RWPE1 (cell line): ENCODE measurements around the gene SMIM33.
"Not testable (repeated sequence)": the region's sequence is repeated elsewhere in the genome, so short reads cannot be mapped to it uniquely, and the experiment has no call there.

ENCODE experiments used
- CTCF ChIA-PET: fragments of 350-600 bp; sonication (Branson Sonifier 250); formaldehyde crosslinking; extraction: SDS; loops from one replicate; lab custom pipeline; 2021; lab: Yijun Ruan, JAX
- POLR2A ChIA-PET: fragments of 400-600 bp; formaldehyde crosslinking; extraction: SDS; loops from one replicate; lab custom pipeline; 2020; ENCODE audit warnings: antibody characterized with exemption; ENCODE audit not compliant: low non-redundant PET; lab: Yijun Ruan, JAX
- DNase-seq: peaks from one replicate; pipeline ENCODE4 v3.0.0; 2012; ENCODE audit warnings: low spot score
- H3K27ac ChIP-seq: fragments of 450-650 bp; 2 replicates; pipeline ENCODE4 v1.5.1; 2017
- TF ChIP-seq, protein P1 (sequence below): fragments of 450-650 bp; conservative IDR thresholded peaks from 2 replicates; pipeline ENCODE4 v1.5.1; 2017; ENCODE audit warnings: low read depth, mild to moderate bottlenecking

SMIM33 gene

DNA sequence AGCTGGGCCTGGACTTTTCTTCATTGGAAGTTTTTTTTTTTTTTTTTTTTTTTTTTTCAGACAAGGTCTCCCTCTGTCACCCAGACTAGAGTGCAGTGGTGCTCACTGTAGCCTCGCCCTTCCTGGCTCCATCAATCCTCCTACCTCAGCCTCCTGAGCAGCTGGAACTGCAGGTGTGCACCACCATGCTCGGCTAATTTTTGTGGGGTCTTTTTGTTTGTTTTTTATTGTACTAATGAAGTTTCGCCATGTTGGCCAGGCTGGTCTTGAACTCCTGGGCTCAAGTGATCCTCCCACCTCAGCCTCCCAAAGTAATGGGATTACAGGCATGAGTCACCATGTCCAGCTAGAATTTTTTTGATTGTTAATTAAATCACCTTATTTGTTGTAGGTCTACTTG lies 35.1 kb upstream of the SMIM33 start:
- CTCF ChIA-PET, result interaction anchor here (1.2 to 1.4 kb wide), 2 partner anchors 13 to 78 kb away, joined by 4 to 6 read pairs; no protein-coding TSS in a partner anchor
- H3K27ac ChIP-seq, result no peak overlapping the region
- DNase-seq, result no peak
- POLR2A ChIA-PET, result interaction anchor here (0.6 kb wide), 1 partner anchor 117 kb away, joined by 3 read pairs; no protein-coding TSS in a partner anchor
- TF ChIP-seq, protein P1, sequence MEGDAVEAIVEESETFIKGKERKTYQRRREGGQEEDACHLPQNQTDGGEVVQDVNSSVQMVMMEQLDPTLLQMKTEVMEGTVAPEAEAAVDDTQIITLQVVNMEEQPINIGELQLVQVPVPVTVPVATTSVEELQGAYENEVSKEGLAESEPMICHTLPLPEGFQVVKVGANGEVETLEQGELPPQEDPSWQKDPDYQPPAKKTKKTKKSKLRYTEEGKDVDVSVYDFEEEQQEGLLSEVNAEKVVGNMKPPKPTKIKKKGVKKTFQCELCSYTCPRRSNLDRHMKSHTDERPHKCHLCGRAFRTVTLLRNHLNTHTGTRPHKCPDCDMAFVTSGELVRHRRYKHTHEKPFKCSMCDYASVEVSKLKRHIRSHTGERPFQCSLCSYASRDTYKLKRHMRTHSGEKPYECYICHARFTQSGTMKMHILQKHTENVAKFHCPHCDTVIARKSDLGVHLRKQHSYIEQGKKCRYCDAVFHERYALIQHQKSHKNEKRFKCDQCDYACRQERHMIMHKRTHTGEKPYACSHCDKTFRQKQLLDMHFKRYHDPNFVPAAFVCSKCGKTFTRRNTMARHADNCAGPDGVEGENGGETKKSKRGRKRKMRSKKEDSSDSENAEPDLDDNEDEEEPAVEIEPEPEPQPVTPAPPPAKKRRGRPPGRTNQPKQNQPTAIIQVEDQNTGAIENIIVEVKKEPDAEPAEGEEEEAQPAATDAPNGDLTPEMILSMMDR, result no peak

DNA sequence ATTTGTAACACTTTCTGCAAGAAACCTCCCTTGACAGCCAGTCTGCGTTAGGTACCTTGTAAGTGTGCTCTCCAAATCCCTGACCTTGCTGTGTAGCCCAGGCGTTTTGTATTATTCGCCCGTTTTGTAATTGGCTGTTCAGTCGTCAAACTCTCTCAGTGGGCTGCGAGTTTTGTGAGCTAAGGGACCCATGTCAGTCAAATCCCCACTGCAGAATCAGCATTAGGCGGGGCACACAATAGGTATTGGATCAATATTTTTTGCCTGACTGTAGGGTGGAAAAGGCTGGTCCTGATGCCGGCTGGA lies 32.1 kb upstream of the SMIM33 start:
- H3K27ac ChIP-seq, result peak overlapping the region; percentile 87
- TF ChIP-seq, protein P1, result no peak
- POLR2A ChIA-PET, result interaction anchor here (1.3 kb wide), 1 partner anchor 43 kb away, joined by 5 read pairs; the partner anchor contains the start of gene STING1
- no peak for DNase-seq
- CTCF ChIA-PET, result interaction anchor here (0.7 kb wide), 2 partner anchors 83 to 596 kb away, joined by 3 to 4 read pairs; no protein-coding TSS in a partner anchor

DNA sequence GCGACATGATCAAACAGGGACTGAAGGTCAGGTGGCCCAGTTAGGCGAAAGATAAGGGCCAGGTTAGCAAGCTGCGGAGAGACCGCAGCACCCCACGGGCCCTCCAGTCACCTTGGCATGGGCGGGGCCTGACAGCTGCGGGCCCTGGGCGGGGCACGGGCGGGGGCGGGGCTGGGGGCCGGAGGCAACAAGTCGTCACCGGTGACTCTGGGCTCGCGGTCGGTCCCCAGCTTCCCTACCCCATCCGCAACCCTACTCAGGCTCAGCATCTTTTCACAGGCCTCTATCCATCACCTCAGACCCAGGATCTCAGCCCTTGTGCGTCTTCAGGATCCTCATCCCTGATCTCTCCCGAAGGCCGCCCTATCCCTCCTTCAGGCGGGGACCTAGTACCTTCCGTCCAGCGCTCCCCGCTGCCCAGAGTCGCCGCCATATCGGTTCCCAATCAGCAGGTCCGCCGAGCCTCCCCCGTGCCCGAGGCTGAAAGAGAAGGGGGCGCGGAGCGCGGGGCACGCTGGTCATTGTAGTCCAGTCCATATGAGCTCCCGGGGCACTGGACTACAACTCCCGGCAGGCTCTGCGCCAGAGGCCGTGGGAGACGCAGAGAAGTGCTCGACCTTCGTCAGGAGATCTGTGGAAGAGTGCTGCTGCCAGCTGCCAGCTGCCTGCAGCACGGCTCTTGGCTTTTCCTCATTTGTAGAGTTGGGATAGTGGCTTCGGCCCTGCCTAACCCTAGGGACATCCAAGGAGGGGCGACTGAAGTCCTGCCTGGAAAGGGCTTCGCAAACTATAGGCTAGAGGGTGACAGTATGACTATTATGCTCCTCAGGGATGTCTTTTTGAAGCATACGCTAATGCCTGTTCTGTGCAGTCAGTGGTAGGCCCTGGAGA lies 31.5 kb upstream of the SMIM33 start, which contains the start of gene DNAJC18:
Gene DNAJC18, minus strand, starts transcription at position 513 of the 891 bp plus-strand sequence. Its CDS starts 80 bp downstream, at position 433.
- TF ChIP-seq, protein P1, result no peak
- DNase-seq, result peak; percentile 98
- H3K27ac ChIP-seq, result peak within 1 kb of the TSS; percentile 87
- ChIA-PET CTCF (interaction anchor here (0.7 kb wide), 3 partner anchors 78 to 595 kb away, joined by 3 to 6 read pairs (median 4); no protein-coding TSS in a partner anchor), POLR2A (interaction anchor here (1.3 kb wide), 1 partner anchor 43 kb away, joined by 5 read pairs; the partner anchor contains the start of gene STING1)

DNA sequence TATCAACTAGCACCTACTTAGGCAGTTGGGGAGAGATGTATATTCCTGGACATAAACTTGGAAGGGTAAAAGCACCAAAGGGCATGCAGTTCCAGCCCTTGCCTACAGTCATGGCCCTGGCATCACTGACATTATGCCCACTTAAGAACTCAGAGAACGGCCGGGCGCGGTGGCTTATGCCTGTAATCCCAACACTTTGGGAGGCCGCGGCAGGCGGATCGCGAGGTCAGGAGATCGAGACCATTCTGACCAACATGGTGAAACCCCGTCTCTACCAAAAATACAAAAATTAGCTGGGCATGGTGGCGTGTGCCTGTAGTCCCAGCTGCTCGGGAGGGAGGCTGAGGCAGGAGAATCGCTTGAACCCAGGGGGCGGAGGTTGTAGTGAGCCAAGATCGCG lies 30.4 kb upstream of the SMIM33 start:
- DNase-seq, POLR2A ChIA-PET, H3K27ac ChIP-seq: not testable (repeated sequence)
- CTCF ChIA-PET, result interaction anchor here (0.7 kb wide), 1 partner anchor 78 kb away, joined by 3 read pairs; no protein-coding TSS in a partner anchor

DNA sequence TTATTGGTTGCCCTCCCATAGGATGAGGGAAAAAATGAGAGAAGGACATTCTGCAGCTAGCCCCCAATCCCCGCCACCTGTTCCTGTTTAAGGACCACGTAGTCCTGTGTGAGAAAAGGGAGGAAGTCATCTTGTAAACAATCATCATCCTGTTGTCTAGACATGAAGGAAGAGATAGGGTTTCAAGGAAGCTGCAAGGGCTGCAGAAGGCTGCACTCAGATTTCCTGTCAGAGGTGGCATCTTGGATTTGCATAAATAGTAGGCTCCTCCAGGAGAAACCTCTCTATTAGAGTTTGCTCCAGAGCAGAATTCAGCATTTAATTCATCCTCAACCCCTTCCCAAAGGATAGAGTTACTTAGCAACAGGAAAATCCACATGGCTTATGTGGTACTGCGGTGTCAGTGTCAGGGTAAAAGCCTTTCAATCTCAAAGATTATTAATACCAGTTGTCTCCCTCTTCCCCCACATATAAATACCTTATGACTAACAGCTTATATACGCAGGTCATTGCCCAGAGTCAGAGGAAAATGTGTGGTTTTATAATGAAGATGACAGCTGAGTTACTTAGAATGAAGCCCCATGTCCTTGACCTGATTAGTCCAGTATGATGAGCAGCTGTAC lies 26.9 kb upstream of the SMIM33 start:
- POLR2A ChIA-PET, result no interaction called here
- TF ChIP-seq, protein P1, result no peak
- DNase-seq, result peak; percentile 83
- CTCF ChIA-PET, result interaction anchor here (0.5 kb wide), 1 partner anchor 670 kb away, joined by 3 read pairs; the partner anchor contains the start of gene PURA
- peak overlapping the region; percentile 88 for H3K27ac ChIP-seq

DNA sequence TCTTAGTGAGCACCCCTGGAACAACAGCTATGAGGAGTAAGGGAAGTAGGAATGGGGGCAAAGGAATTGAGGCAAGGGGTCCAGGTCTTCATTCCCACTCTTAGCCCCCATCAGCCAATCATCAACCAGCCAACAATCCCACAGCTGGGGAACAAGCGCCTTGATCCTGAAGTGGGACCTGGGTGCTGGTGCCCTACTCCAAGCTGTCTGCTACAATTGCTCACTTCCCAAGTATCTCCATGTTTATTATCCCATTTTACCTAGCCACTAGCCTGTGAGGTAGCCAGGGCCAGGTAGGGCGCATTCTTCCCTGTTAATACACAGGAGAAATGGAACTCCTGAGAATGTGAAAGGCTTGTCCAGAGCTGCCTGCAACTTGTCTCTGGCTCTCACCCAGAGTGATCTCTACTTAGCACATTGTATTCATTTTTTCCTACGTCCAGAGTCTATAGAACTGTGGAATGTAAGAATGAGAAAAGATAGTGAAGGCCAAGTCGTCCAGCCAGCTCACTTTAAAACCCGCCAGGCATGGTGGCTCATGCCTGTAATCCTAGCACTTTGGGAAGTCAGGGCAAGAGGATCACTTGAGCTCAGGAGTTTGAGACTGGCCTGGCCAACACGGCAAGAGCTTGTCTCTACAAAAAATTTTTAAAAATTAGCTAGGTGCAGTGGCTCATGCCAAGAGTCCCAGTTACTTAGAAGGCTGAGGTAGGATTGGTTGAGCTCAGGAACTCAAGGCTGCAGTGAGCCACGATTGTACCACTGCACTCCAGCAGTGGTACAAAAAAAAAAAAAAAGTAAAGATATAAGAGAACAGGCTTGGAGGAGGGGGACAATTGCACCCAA lies 25.3 kb upstream of the SMIM33 start:
- peak overlapping the region; percentile 88 for H3K27ac ChIP-seq
- TF ChIP-seq, protein P1, result no peak
- CTCF ChIA-PET, result interaction anchor here (0.9 kb wide), 1 partner anchor 23 kb away, joined by 3 read pairs; no protein-coding TSS in a partner anchor
- POLR2A ChIA-PET, result interaction anchor here (0.7 kb wide), 1 partner anchor 42 kb away, joined by 3 read pairs; the partner anchor contains the start of gene SPATA24
- peak; percentile 83 for DNase-seq
